ENCODE results near the gene SLC7A5. TPM values are rescaled to one million over a fixed set of nuclear protein-coding genes. Genes with fewer than 3 reads are reported as not detected.

SLC7A5 gene
- total RNA-seq, 1 donor from 2014 or later: 41.6 TPM

DNA sequence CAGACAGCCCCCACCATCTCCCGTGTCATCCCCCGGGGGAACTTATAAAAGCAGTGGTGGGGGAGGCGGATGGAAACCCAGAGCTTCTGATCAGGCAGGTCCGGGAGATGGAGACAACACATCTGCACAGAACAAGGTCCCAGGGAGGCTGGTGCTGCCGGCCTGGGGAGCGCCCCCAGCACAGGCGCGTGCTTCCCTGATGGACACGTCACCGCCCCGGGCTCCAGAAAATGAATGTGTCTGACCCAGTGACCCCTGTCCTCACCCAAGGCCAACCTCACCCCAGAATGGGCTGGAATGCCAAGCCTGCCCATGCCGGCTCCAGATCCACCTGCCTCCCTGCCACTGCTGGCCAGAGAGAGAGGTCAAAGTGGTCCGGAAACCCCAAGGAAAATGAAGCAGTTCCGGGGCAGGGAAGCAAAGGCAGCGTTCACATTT is 12.5 kb downstream of the SLC7A5 start:
- Mint-ChIP-seq H3K9me3 (no peaks in the 10 kb centered on the region), H3K27me3 (ENCODE audit: low read depth) (peaks cover 4% of the 10 kb centered on the region), H3K4me3 (peak overlapping the region; percentile 12), H3K36me3 (ENCODE audit: low read depth) (no peaks in the 10 kb centered on the region), H3K4me1 (peaks cover 31% of the 10 kb centered on the region), H3K27ac (ENCODE audit: unreplicated experiment) (no peak overlapping the region)
- DNase-seq (ENCODE audit: low read depth, low spot score): no peak
- TF ChIP-seq, protein P1, sequence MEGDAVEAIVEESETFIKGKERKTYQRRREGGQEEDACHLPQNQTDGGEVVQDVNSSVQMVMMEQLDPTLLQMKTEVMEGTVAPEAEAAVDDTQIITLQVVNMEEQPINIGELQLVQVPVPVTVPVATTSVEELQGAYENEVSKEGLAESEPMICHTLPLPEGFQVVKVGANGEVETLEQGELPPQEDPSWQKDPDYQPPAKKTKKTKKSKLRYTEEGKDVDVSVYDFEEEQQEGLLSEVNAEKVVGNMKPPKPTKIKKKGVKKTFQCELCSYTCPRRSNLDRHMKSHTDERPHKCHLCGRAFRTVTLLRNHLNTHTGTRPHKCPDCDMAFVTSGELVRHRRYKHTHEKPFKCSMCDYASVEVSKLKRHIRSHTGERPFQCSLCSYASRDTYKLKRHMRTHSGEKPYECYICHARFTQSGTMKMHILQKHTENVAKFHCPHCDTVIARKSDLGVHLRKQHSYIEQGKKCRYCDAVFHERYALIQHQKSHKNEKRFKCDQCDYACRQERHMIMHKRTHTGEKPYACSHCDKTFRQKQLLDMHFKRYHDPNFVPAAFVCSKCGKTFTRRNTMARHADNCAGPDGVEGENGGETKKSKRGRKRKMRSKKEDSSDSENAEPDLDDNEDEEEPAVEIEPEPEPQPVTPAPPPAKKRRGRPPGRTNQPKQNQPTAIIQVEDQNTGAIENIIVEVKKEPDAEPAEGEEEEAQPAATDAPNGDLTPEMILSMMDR (conservative IDR thresholded peaks at IDR 0.05): no peak

DNA sequence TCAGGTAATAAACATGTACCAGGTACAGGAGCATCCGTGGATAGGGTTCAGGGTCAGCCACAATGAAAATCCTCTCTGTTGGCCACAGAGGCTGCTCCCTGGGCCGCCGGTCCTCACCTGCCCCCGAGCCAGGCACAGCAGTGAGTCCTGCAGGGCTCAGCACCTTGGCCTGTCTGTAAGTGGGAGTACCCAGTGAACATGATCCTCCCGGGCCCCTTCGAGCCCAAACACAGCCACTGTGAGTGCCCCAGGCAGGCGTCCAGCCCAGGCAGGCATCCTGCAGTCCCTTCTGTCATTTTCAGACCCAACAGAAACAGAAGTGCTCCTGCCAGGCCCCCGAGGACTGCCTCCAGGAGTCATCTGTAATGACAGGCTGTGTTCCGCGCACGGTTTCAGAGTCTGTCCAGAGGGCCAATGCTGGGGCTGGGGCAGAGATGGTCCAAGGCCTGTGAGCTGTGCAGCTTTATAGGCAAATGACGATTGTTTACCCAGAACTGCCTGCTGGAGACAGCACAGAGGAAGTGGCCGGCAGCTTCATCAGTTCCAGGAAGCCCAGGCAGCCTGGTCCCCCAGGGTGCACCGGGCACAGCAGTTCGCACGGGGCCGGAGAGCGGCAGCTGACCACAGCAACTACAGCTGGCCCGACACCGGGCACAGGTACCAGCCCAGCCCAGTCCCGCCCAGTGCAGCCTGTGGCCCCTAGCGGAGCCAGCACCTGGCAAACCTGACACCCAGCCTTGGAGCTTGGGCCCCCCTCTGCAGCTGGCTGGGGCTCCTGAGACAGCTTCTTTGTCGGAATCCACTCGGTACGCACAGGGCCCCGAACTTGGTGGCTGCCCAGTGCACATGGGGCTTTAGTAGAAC is 13.2 kb downstream of the SLC7A5 start:
- Mint-ChIP-seq H3K9me3 (no peaks in the 10 kb centered on the region), H3K4me3 (no peak overlapping the region), H3K27ac (ENCODE audit: unreplicated experiment) (no peak overlapping the region), H3K36me3 (ENCODE audit: low read depth) (no peaks in the 10 kb centered on the region), H3K4me1 (peaks cover 31% of the 10 kb centered on the region), H3K27me3 (ENCODE audit: low read depth) (peaks cover 4% of the 10 kb centered on the region)
- TF ChIP-seq, protein P1 (conservative IDR thresholded peaks at IDR 0.05): no peak
- DNase-seq (ENCODE audit: low read depth, low spot score): no peak

DNA sequence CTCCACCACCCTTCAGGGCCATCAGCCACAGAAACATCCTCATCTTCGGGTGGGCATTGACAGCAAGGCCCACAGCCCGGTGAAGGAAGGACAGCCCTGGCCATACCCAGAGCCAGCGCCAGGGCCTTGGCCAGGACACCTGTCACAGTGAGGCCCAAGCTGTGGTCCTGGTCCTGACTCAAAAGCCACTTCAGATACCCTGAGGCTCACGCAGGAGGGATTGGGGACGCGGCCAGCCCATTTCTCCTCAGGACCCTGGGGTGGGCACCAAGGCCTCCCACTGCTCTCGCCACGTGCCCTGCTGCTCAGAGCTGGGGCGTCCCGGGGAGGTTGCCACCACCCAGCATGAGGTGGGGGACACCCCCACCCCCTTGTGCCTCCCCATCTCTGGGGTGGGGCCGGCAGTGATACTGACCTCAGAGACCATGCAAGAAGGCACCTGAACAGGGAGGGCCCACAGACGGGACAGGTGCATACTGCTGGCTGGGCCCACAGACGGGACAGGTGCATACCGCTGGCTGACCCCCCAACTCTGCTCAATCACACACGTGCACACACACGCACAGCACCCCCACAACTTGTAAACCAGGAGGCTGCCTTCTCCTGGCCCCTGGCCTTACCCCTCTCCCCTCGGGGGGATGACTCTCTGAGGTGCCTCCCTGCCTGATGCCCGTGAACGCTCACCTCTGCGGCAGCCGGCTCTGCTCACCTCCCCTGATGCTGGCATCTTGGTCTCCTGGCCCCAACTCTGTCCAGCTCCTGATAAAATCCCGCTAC is 14.2 kb downstream of the SLC7A5 start:
- H3K4me1 Mint-ChIP-seq: peaks cover 23% of the 10 kb centered on the region
- no peaks in the 10 kb centered on the region for H3K36me3 Mint-ChIP-seq (ENCODE audit: low read depth)
- peaks cover 4% of the 10 kb centered on the region for H3K27me3 Mint-ChIP-seq (ENCODE audit: low read depth)
- DNase-seq (ENCODE audit: low read depth, low spot score): no peak
- TF ChIP-seq, protein P1 (conservative IDR thresholded peaks at IDR 0.05): no peak
- H3K27ac Mint-ChIP-seq (ENCODE audit: unreplicated experiment): no peak overlapping the region
- no peak overlapping the region for H3K4me3 Mint-ChIP-seq
- no peaks in the 10 kb centered on the region for H3K9me3 Mint-ChIP-seq

DNA sequence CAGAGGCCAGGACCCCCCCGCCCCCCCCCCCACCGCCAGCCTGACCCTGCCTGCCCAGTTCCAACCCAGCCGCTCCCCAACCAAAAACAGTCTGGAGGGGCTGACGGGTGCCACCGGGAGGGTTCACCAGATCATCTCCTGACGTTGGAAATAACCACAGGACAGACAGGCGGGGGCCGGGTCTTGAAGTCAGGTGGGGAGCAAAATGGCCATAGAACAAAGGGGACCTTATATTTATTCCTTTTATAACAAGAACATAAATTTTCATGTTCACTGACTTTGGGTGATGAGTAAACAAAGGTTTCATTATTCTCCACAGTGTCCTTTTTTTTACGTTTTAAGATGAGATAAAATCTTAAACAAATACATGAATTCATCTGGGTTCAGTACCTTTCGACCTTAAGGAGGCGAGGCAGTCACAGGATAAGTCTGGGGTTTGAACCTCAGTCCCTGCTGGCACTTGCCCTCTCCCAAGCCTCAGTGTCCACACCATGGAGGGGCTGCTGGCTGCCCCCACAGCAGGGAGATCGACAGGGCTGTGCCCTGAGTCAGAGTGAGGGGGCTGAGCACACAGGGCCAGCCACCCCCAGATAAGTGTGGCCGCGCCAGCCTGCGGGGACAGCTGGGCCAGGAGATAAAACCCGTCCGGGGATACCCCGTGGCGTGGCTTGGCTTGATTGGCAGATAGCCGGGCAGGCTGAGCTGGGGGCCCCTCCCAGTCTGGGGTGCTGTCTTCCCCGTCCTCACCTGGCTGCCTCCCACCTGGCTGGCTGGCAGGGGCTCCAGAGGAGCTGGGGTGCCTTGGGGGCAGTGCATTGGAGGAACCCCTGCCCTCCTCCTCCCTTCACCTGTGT is 15.0 kb downstream of the SLC7A5 start:
- H3K27me3 Mint-ChIP-seq (ENCODE audit: low read depth): peaks cover 4% of the 10 kb centered on the region
- DNase-seq (ENCODE audit: low read depth, low spot score): no peak
- no peak overlapping the region for H3K27ac Mint-ChIP-seq (ENCODE audit: unreplicated experiment)
- TF ChIP-seq, protein P1 (conservative IDR thresholded peaks at IDR 0.05): no peak
- no peaks in the 10 kb centered on the region for H3K9me3 Mint-ChIP-seq
- H3K36me3 Mint-ChIP-seq (ENCODE audit: low read depth): no peaks in the 10 kb centered on the region
- peaks cover 22% of the 10 kb centered on the region for H3K4me1 Mint-ChIP-seq
- H3K4me3 Mint-ChIP-seq: no peak overlapping the region

DNA sequence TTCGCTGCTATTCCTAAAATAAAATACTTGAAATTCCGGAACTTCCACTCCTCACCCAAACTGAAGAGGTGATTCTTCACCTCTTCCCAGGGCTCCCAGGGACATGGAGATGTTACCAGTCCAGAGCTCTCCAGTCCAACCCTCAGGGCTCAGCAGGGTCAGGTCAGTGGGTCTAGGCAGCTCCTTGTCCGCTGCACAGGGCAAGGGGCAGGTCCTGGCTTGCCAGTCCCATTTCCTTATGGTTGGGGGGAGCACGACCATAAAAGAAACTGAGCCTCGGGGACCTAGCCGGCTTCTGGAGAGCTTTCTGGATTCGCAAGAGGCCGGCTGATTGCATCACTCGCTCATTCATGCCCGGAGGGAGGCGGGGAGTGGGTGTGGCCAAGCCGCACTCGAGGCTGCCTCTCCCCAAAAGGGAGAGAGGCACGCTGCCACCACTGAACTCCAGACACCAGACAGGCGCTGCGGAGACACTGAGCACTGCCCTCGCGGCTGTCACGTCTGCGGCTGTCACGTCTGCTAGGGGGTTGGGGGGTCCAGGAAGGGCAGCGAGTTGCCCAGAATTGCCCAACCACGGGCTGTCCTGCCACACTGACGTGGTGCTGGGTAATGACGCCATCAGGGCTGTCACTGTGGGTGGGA is 15.8 kb downstream of the SLC7A5 start:
- H3K4me1 Mint-ChIP-seq: peaks cover 26% of the 10 kb centered on the region
- H3K27ac Mint-ChIP-seq (ENCODE audit: unreplicated experiment): peak overlapping the region; percentile 92
- H3K9me3 Mint-ChIP-seq: no peaks in the 10 kb centered on the region
- TF ChIP-seq, protein P1 (conservative IDR thresholded peaks at IDR 0.05): no peak
- peaks cover 4% of the 10 kb centered on the region for H3K27me3 Mint-ChIP-seq (ENCODE audit: low read depth)
- H3K36me3 Mint-ChIP-seq (ENCODE audit: low read depth): no peaks in the 10 kb centered on the region
- peak; percentile 65 for DNase-seq (ENCODE audit: low read depth, low spot score)
- no peak overlapping the region for H3K4me3 Mint-ChIP-seq
